Fibroblast of skin of back (primary cell): Measurements from ENCODE around the gene PCDHGB2.
A peak's percentile ranks its signal among the peaks of the same experiment; 100 is the strongest.
"Not testable (repeated sequence)": the region's sequence is repeated elsewhere in the genome, so short reads cannot be mapped to it uniquely, and the experiment has no call there.

Experiments
- DNase-seq: peaks from one replicate; pipeline ENCODE4 v3.0.0-alpha.2; 2013

PCDHGB2 gene

DNA sequence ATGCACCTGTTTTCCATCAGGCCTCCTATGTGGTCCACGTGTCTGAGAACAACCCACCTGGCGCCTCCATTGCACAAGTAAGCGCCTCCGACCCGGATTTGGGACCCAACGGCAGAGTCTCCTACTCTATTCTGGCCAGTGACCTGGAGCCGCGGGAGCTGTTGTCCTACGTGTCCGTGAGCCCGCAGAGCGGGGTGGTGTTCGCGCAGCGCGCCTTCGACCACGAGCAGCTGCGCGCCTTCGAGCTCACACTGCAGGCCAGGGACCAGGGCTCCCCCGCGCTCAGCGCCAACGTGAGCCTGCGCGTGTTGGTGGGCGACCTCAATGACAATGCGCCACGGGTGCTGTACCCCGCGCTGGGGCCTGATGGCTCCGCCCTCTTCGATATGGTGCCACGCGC lies 8.2 kb upstream of the PCDHGB2 start:
- no peak for DNase-seq

DNA sequence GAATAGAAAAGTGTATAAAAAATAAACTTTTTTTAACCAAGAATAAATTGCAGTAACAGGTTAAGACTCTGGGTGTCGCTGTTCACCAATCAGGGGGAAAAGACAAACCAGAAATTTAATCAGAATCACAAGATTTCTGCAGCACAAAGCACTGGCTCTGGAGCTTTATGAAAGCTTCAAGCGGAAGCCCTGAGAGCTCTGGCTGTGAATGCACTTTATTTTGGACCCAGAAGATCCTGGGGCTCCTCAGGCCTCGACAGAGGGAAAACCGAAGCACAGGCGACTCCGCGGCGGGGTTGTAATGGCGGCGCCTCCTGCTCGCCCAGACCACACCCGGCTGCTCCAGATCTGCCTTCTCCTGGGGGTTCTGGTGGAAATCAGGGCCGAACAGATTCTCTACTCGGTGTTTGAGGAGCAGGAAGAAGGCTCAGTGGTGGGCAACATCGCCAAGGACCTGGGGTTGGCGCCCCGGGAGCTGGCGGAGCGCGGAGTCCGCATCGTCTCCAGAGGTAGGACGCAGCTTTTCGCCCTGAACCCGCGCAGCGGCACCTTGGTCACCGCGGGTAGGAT lies 4.8 kb upstream of the PCDHGB2 start, which contains the start of gene PCDHGA4:
Gene PCDHGA4, plus strand, starts transcription at position 122 of the 570 bp plus-strand sequence. Its CDS starts 87 bp downstream, at position 209.
- peak; percentile 26 for DNase-seq

DNA sequence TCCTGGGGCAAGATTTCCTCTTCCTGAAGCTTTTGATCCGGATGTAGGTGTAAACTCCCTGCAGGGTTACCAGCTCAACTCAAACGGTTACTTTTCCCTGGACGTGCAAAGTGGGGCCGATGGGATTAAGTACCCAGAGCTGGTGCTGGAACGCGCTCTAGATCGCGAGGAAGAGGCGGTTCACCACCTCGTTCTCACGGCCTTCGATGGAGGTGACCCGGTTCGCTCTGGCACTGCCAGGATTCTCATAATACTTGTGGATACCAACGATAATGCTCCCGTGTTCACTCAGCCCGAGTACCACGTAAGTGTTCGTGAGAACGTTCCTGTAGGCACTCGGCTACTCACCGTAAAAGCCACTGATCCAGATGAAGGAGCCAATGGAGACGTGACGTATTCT lies 4.2 kb upstream of the PCDHGB2 start:
- no peak for DNase-seq

DNA sequence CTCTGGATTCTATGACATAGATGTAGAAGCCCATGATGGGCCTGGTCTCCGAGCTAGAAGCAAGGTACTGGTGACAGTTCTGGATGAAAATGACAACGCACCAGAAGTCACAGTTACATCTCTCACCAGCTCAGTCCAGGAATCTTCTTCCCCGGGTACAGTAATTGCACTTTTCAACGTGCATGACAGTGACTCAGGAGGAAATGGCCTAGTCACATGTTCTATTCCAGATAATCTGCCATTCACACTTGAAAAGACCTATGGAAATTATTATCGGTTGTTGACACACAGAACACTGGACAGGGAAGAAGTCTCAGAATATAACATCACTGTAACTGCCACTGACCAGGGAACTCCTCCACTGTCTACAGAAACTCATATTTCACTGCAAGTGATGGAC lies 3.7 kb upstream of the PCDHGB2 start:
- no peak for DNase-seq

DNA sequence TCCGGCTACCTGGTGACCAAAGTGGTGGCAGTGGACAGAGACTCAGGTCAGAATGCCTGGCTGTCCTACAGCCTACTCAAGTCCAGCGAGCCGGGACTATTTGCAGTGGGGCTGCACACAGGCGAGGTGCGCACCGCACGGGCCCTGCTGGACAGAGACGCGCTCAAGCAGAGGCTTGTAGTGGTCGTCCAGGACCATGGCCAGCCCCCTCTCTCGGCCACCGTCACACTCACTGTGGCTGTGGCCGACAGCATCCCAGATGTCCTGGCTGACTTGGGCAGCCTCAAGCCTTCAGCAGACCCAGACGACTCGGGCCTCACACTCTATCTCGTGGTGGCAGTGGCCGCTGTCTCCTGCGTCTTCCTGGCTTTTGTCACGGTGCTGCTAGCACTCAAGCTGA lies 2.8 kb upstream of the PCDHGB2 start:
- no peak for DNase-seq

DNA sequence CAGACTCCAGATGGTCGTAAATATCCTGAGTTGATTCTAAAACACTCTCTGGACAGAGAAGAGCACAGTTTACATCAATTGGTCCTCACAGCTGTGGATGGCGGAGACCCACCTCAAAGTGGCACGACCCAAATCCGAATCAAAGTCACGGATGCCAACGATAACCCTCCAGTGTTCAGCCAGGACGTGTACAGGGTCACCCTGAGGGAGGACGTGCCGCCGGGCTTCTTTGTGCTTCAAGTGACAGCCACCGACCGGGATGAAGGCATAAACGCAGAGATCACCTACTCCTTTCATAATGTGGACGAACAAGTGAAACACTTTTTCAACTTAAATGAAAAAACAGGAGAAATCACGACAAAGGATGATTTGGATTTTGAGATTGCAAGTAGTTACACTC lies 891 bp downstream of the PCDHGB2 start:
- DNase-seq = no peak

DNA sequence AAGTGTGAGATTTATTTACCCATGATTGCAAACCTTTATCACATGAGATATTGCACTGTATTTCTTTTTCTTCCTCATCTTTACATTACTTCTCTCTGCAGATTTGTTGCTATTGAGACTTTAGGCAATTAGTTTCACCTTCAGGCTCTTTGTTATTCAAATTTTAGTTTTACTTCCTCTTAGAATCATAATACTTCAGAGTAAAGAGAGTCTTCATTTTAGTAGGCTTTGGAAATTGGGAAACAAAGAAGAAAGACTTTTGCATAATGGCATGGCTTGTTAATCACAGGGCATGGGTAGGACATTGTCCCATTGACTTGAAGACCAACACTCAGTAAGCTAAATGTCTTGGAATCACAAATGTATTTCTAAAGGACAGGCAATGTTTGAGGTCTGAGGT lies 2.9 kb downstream of the PCDHGB2 start:
- DNase-seq = no peak

DNA sequence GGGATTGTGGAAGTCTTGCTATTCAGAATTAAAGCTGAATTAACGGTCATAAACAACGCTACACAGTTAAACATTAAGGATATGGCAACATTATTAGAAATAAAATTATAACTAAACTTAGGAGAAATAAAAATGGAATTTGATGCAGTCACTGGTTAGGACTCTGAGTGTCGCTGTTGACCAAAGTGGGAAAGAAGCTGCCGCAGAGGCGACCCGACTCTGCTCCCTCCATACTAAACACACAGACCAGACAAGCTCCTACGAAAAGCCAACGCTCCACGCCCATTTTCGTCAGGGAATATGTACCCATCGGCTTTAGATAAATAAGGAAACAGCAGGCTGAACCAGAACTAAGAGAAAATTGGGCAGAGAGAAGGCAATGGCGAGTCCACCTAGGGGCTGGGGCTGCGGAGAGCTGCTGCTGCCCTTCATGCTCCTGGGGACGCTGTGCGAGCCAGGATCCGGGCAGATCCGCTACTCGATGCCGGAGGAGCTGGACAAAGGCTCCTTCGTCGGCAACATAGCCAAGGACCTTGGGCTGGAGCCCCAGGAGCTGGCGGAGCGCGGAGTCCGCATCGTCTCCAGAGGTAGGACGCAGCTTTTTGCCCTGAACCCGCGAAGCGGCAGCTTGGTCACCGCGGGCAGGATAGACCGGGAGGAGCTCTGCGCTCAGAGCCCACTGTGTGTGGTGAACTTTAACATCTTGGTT lies 4.3 kb downstream of the PCDHGB2 start, which contains the start of gene PCDHGA5:
Gene PCDHGA5, plus strand, starts transcription at position 211 of the 709 bp plus-strand sequence. Its CDS starts 169 bp downstream, at position 380.
- DNase-seq = peak; percentile 42

DNA sequence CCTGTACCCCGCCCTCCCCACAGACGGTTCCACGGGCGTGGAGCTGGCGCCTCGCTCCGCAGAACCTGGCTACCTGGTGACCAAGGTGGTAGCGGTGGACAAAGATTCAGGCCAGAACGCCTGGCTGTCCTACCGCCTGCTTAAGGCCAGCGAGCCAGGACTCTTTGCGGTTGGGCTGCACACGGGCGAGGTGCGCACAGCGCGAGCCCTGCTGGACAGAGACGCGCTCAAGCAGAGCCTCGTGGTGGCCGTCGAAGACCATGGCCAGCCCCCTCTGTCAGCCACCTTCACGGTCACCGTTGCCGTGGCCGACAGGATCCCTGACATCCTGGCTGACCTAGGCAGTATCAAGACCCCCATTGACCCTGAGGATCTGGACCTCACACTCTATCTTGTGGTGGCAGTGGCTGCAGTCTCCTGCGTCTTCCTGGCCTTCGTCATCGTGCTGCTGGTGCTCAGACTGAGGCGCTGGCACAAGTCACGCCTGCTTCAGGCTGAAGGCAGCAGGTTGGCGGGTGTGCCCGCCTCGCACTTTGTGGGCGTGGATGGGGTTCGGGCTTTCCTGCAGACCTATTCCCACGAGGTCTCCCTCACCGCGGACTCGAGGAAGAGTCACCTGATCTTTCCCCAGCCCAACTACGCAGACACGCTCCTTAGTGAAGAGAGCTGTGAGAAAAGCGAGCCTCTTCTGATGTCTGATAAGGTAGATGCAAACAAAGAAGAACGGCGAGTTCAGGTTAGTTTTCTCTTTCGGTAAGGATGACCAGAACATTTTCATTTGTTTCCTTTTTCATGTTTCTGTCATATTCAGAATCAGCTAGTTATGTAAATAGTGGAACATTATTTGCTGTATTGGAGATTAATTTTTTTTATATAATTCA lies 6.5 kb downstream of the PCDHGB2 start:
- no peak for DNase-seq

DNA sequence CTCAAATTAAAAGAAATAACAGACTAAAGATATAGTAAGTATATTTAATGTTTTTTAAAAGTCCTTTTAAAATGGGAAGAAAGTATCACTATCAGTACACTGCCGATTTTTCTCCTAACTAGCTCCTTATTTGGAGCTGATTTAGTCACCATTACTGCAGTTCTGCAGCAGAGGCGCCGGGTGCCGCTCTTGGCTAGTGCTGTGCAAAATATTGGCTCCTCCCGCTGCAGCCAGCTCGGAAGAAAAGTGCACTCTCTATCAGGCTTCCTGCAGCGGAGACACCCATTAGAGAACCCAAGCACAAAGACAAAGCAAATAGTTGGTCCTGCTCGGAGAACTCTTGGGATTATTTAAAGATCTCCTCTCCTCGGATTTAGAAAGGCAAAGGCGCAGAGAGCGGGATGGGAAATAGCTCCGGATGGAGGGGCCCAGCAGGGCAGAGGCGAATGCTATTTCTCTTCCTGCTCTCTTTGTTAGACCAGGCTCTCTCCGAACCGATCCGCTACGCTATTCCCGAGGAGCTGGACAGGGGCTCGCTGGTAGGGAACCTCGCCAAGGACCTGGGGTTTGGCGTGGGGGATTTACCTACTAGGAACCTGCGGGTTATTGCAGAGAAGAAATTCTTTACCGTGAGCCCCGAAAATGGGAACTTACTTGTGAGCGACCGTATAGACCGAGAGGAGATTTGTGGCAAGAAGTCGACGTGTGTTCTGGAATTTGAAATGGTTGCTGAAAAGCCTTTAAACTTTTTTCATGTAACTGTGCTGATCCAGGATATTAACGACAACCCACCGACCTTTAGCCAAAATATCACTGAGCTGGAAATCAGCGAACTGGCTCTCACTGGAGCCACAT lies 10.4 kb downstream of the PCDHGB2 start, which contains the start of gene PCDHGB3:
Gene PCDHGB3, plus strand, starts transcription at position 249 of the 855 bp plus-strand sequence. Its CDS starts 153 bp downstream, at position 402.
- peak; percentile 69 for DNase-seq

DNA sequence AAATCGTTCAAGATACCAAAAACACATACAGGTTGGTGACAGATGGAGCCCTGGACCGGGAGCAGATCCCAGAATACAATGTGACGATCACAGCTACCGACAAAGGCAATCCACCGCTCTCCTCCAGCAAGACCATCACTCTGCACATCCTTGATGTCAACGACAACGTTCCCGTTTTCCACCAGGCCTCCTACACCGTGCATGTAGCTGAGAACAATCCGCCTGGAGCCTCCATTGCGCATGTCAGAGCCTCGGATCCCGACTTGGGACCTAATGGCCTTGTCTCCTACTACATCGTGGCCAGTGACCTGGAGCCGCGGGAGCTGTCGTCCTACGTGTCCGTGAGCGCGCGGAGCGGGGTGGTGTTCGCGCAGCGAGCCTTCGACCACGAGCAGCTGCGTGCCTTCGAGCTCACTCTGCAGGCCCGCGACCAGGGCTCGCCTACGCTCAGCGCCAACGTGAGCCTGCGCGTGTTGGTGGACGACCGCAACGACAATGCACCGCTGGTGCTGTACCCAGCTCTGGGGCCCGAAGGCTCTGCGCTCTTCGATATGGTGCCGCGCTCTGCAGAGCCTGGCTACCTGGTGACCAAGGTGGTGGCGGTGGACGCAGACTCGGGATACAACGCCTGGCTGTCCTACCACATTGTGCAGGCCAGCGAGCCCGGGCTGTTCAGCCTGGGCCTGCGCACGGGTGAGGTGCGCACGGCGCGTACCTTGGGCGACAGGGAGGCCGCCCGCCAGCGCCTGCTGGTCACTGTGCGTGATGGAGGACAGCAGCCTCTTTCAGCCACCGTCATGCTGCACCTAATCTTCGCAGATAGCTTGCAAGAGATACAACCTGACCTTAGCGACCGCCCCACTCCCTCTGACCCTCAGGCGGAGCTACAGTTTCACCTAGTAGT lies 12.0 kb downstream of the PCDHGB2 start:
- no peak for DNase-seq

DNA sequence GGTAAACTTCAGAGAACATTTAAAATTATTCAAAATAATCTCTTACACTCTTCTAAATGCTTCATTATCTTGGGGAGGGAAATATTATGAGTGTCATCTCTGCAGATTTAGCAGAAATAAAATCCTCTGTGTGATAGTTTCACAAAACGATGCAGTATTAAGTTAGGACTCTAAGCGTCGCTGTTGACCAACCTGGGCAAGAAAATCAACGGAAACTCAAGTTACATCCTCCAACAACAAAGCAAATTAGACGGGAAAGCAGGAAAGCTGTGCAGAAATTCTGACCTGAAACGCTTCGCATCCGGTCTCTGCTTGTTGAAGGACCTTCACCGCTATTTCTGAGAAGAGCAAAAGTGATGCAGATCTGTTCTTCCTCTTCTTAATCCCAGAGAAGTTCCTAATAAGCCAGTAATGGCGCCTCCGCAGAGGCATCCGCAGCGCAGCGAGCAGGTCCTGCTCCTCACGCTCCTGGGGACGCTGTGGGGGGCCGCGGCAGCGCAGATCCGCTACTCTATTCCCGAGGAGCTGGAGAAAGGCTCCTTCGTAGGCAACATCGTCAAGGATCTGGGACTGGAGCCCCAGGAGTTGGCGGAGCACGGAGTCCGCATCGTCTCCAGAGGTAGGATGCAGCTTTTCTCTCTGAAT lies 14.0 kb downstream of the PCDHGB2 start, which contains the start of gene PCDHGA6:
Gene PCDHGA6, plus strand, starts transcription at position 219 of the 645 bp plus-strand sequence. Its CDS starts 193 bp downstream, at position 412.
- DNase-seq = peak; percentile 55

DNA sequence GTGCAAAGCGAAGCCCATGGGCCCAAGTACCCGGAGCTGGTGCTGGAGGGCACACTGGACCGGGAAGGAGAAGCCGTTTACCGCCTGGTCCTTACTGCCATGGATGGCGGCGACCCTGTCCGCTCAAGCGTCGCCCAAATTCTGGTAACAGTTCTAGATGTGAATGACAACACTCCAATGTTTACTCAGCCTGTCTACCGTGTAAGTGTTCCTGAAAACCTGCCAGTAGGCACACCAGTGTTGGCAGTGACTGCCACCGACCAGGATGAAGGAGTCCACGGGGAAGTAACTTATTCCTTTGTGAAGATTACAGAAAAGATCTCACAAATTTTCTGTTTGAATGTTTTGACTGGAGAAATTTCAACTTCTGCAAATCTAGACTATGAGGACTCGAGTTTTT lies 14.8 kb downstream of the PCDHGB2 start:
- DNase-seq = no peak

DNA sequence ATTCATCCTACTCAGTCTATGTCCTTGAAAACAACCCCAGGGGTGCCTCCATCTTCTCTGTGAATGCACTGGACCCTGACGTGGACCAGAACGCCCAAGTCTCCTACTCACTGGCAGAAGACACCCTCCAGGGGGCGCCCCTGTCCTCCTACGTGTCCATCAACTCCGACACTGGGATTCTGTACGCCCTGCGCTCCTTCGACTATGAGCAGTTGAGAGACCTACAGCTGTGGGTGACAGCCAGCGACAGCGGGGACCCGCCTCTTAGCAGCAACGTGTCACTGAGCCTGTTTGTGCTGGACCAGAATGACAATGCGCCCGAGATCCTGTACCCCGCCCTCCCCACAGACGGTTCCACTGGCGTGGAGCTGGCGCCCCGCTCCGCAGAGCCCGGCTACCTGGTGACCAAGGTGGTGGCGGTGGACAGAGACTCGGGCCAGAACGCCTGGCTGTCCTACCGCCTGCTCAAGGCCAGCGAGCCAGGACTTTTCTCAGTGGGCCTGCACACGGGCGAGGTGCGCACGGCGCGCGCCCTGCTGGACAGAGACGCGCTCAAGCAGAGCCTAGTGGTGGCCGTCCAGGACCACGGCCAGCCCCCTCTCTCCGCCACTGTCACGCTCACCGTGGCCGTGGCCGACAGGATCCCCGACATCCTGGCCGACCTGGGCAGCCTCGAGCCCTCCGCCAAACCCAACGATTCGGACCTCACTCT lies 15.8 kb downstream of the PCDHGB2 start:
- not testable (repeated sequence) for DNase-seq

DNA sequence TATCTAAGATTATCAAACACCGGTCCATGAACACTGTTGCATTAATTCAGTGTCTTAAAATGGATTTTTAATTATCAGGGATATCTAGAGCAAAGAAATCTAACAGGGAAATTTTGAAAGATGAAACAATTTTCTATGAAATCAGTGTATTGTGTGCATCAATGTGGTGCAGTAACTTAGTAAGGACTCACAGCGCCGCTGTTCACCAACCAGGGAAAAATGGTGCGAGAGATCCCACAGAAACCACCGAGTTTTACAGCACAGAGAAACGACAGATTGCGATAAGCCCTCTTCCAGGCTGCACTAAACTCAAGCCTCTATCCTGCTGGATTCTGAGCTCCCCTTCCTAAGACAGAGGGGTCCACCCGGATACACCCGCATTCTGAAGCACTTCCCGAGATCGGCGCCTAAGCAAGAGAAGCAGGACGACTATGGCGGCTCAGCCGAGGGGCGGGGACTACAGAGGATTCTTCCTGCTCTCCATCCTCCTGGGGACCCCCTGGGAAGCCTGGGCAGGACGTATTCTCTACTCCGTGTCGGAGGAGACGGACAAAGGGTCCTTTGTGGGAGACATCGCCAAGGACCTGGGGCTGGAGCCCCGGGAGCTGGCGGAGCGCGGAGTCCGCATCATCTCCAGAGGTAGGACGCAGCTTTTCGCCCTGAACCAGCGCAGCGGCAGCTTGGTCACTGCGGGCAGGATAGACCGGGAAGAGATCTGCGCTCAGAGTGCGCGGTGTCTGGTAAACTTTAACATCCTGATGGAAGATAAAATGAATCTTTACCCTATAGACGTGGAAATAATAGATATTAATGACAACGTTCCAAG lies 22.9 kb downstream of the PCDHGB2 start, which contains the start of gene PCDHGA7:
Gene PCDHGA7, plus strand, starts transcription at position 274 of the 826 bp plus-strand sequence. Its CDS starts 158 bp downstream, at position 432.
- peak; percentile 55 for DNase-seq

DNA sequence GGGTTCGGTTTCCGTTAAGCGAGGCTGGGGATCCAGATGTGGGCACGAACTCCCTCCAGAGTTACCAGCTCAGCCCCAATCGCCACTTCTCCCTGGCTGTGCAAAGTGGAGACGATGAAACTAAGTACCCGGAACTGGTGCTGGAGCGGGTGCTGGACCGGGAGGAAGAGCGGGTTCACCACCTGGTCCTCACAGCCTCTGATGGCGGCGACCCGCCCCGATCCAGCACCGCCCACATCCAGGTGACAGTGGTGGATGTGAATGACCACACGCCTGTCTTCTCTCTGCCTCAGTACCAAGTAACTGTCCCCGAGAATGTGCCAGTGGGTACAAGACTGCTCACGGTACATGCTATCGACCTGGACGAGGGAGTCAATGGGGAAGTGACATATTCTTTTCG lies 23.6 kb downstream of the PCDHGB2 start:
- no peak for DNase-seq

DNA sequence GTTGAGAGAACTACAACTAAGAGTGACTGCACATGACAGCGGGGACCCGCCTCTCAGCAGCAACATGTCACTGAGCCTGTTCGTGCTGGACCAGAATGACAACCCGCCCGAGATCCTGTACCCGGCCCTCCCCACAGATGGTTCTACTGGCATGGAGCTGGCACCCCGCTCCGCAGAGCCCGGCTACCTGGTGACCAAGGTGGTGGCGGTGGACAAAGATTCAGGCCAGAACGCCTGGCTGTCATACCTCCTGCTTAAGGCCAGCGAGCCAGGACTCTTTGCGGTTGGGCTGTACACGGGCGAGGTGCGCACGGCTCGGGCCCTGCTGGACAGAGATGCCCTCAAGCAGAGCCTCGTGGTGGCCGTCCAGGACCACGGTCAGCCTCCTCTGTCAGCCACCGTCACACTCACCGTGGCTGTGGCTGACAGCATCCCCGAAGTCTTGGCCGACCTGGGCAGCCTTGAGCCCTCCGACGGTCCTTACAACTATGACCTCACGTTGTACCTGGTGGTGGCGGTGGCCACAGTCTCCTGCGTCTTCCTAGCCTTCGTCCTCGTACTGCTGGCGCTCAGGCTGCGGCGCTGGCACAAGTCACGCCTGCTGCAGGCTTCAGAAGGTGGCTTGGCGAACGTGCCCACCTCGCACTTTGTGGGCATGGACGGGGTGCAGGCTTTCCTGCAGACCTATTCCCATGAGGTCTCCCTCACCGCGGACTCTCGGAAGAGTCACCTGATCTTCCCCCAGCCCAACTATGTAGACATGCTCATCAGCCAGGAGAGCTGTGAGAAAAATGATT lies 24.9 kb downstream of the PCDHGB2 start:
- DNase-seq = no peak
